HG02610 (cell line): Measurements from ENCODE around the gene SSMEM1.
"Not testable (repeated sequence)": the region's sequence is repeated elsewhere in the genome, so short reads cannot be mapped to it uniquely, and the experiment has no call there.

Experiments used
- ATAC-seq: cut with Tn5 transposase; IDR thresholded peaks from one replicate; pipeline ENCODE4 v1.9.1; 2021; ENCODE audit warnings: mild to moderate bottlenecking, moderate library complexity; ENCODE audit not compliant: unreplicated experiment

The SSMEM1 gene

DNA sequence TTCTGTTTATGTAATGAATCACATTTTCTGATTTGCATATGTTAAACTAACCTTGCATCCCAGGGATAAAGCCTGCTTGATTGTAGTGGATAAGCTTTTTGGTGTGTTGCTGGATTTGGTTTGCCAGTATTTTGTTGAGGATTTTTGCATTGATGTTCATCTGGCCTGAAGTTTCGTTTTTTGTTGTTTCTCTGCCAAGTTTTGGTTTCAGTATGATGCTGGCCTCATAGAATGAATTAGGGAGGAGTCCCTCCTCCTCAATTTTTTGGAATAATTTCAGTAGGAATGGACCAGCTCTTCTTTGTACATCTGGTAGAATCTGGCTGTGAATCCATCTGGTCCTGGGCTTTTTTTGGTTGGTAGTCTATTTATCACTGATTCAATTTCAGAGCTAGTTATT, 35.8 kb downstream of the SSMEM1 start:
- ATAC-seq, result not testable (repeated sequence)

DNA sequence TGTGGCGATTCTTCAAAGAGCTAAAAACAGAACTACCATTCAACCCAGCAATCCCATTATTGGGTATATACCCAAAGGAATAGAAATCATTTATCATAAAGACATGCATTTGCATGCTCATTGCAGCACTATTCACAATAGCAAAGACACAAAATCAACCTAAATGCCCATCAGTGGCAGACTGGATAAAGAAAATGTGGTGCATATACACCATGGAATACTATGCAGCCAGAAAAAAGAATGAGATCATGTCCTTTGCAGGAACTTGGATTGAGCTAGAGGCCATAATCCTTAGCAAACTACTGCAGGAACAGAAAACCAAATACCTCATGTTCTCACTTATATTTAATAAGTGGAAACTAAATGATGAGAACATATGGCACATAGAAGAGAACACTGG, 38.8 kb downstream of the SSMEM1 start:
- ATAC-seq, result not testable (repeated sequence)

DNA sequence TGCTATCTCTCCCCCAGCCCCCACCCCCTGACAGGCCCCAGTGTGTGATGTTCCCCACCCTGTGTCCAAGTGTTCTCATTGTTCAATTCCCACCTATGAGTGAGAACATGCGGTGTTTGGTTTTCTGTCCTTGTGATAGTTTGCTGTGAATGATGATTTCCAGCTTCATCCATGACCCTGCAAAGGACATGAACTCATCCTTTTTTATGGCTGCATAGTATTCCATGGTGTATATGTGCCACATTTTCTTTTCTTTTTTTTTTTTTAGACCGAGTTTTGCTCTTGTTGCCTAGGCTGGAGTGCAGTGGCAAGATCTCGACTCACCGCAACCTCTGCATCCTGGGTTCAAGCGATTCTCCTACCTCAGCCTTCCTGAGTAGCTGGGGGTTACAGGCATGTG, 41.2 kb downstream of the SSMEM1 start:
- ATAC-seq, result not testable (repeated sequence)

DNA sequence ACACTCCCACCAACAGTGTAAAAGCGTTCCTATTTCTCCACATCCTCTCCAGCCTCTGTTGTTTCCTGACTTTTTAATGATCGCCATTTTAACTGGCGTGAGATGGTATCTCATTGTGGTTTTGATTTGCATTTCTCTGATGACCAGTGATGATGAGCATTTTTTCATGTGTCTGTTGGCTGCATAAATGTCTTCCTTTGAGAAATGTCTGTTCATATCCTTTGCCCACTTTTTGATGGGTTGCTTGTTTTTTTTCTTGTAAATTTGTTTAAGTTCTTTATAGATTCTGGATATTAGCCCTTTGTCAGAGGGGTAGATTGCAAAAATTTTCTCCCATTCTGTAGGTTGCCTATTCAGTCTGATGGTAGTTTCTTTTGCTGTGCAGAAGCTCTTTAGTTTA, 42.0 kb downstream of the SSMEM1 start:
- not testable (repeated sequence) for ATAC-seq

DNA sequence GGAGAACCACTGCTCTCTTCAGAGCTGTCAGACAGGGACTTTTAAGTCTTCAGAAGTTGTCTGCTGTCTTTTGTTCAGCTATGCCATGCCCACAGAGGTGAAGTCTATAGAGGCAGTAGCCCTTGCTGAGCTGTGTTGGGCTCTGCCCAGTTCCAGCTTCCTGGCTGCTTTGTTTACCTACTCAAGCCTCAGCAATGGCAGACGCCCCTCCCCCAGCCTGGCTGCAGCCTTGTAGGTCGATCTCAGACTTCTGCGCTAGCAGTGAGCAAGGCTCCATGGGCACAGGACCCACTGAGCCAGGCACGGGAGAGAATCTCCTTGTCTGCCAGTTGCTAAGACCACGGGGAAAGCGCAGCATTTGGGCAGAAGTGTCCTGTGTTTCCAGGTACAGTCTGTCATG, 46.9 kb downstream of the SSMEM1 start:
- no peak for ATAC-seq

DNA sequence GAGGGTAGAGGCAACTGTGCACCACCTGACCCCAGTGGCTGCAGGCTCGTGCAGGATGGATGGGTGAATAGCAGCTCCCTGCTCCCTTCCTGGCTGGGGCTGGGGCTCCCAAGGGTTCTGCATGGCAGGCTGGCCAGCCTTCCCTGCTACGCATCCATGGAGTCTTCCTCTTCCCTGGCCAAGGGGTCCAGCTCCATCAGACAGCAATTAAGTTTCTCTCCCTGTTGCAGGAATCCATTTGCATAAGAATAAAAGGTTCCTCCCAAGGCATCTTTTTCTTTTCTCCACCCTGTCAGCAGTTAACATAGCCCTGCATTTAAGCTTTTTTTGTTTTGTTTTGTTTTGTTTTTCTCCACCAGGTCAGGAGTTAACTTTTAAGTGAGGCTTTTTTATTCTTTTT, 49.0 kb downstream of the SSMEM1 start:
- no peak for ATAC-seq

DNA sequence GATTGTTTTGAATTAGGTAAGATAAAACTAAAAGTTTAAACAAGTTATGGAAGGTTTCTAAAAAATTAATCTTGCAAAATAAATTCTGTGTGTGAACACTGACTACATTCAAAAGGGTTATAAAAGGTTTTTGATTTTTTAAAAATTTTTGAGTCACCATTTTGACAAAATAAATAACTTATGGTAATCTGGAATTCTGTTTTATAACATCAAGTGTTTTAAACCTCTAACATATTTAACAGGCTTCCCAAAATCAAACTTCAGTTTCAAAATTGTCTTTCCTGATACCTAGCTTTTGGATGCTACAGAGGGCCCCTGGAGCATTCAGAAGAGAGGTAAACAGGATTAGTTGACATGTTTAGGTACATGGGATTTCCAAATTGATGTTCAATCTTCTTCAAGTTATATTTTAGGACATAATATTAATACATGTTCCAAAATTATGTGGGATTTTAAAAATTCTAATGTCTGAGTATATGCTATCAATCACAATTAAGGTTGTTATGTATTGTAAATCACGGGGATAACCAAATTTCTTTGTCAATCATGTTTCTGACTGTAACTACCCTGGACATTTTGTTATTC, 50.9 kb downstream of the SSMEM1 start:
- ATAC-seq, result no peak

DNA sequence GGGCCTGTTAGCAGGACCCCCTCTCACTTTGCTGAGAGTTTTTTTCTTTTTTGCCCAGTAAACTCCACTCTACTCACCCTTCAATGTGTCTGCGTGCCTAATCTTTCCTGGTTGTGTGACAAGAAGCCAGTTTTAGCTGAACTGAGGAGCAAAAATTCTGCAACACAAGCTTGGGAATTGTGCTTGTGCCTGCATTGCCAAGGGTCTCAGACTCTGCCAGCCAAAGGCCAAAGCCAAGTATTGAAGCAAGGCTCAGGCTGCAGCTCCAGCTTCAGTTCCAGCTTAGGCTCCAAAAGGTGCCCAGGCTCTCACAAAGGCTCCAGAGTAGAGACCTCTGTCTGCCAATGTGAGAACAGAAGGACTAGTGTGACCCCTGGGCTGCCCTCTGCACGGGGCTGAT, 54.8 kb downstream of the SSMEM1 start:
- no peak for ATAC-seq

DNA sequence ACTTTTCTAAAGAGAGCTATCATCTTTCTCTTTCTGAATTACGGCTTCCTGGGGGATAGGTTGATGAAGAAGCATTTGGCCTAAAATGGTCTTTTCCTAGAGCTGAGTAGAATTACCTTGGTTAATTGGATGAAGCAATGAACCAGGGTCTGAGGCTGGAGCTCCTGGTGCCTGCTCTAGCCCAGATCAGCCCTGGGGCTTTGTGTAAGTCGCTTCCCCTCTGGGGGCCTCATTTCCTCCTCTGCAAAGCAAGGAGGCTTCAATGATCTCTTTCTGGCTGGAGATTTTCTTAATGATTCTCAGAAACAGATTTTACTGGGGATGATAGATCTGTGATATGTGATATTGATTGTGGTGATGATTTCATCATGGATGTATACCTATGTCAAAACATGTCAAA, 55.5 kb downstream of the SSMEM1 start:
- ATAC-seq, result no peak
